Ascending aorta (tissue), 2 donors: Measurements from ENCODE around the gene KIAA0753. TPM values are rescaled to one million over a fixed set of nuclear protein-coding genes. Genes with fewer than 3 reads are reported as not detected.

Experiments used
- DNase-seq, 2 donors: peaks; one replicate each; pipeline ENCODE4 v3.0.0-alpha.2; 2019; ENCODE audit warnings: low spot score in 2 of 2
- H3K27ac ChIP-seq, 2 donors: fragments of 200-600 bp; sonication (generic); one replicate each; pipeline ENCODE4 v1.5.1; 2016 to 2017; ENCODE audit warnings: mild to moderate bottlenecking in 1 of 2
- H3K27me3 ChIP-seq: fragments of 200-600 bp; sonication (generic); one replicate; pipeline ENCODE4 v1.5.1; 2017
- H3K36me3 ChIP-seq, 2 donors: fragments of 200-600 bp; sonication (generic); one replicate each; pipeline ENCODE4 v1.5.1; 2016
- H3K4me1 ChIP-seq, 2 donors: fragments of 200-600 bp; sonication (generic); one replicate each; pipeline ENCODE4 v1.5.1; 2016 to 2017; ENCODE audit warnings: mild to moderate bottlenecking in 1 of 2
- H3K4me3 ChIP-seq, 2 donors: fragments of 200-600 bp; sonication (generic); one replicate each; pipeline ENCODE4 v1.5.1; 2016 to 2017; ENCODE audit warnings: mild to moderate bottlenecking in 1 of 2
- H3K9me3 ChIP-seq, 2 donors: fragments of 200-600 bp; sonication (generic); one replicate each; pipeline ENCODE4 v1.5.1; 2016
- CTCF ChIP-seq, 3 experiments: fragments of 200-600 bp in 2 of 3; fragments of 450-650 bp in 1 of 3; sonication (generic) in 2 of 3; IDR thresholded peaks; one replicate each; pipeline ENCODE4 v1.5.1; 2016 to 2019; ENCODE audit warnings: antibody characterized with exemption in 3 of 3, mild to moderate bottlenecking in 1 of 3, moderate library complexity in 1 of 3
- intact Hi-C: fragments of 100-400 bp; cut with DNase I; formaldehyde crosslinking; loops from one replicate; pipeline ENCODE4 v1.15.1; 2023
- total RNA-seq: library from RNA; depleted of rRNA; stranded (reverse); fragments of >200 nt; gene quantifications from one replicate; pipeline ENCODE4 v1.1.0, GENCODE V29; 2016

KIAA0753 gene
- total RNA-seq, 1 donor from 2014 or later = 2.9 TPM

GRCh38 chr17:6551356-6551755 is 89.2 kb downstream of the KIAA0753 start:
- H3K4me1 ChIP-seq = peaks cover 0 to 13% of the 10 kb centered on the region in 2 donors
- DNase-seq = no peak
- no peak overlapping the region for H3K27ac ChIP-seq
- no peak for TF ChIP-seq CTCF (IDR thresholded peaks at IDR 0.05)
- H3K4me3 ChIP-seq = no peak overlapping the region
- no peaks in the 10 kb centered on the region for H3K27me3 ChIP-seq
- no peaks in the 10 kb centered on the region for H3K9me3 ChIP-seq
- intact Hi-C loops = no loop called here
- H3K36me3 ChIP-seq = no peaks in the 10 kb centered on the region

- H3K36me3 ChIP-seq = no peaks in the 10 kb centered on the region
- H3K9me3 ChIP-seq = no peaks in the 10 kb centered on the region
- H3K27me3 ChIP-seq = no peaks in the 10 kb centered on the region
- no peak for DNase-seq
- no peak overlapping the region for H3K4me3 ChIP-seq
- no peak for TF ChIP-seq CTCF (IDR thresholded peaks at IDR 0.05)
- H3K4me1 ChIP-seq = no peaks in the 10 kb centered on the region
- no peak overlapping the region for H3K27ac ChIP-seq
- intact Hi-C loops = loop anchor here (10.0 kb wide), 1 partner anchor 65 kb away; no protein-coding TSS in a partner anchor
These were observed 91.0 kb downstream of the KIAA0753 start for GRCh38 chr17:6549384-6550036.

GRCh38 chr17:6548578-6549330 is 91.8 kb downstream of the KIAA0753 start:
- H3K27ac ChIP-seq = no peak overlapping the region
- TF ChIP-seq CTCF (IDR thresholded peaks at IDR 0.05) = no peak
- no peaks in the 10 kb centered on the region for H3K27me3 ChIP-seq
- no peak overlapping the region for H3K4me3 ChIP-seq
- DNase-seq = no peak
- no peaks in the 10 kb centered on the region for H3K9me3 ChIP-seq
- no peaks in the 10 kb centered on the region for H3K4me1 ChIP-seq
- no peaks in the 10 kb centered on the region for H3K36me3 ChIP-seq
- intact Hi-C loops = loop anchor here (10.0 kb wide), 1 partner anchor 64 kb away; no protein-coding TSS in a partner anchor

GRCh38 chr17:6548034-6548433 is 92.5 kb downstream of the KIAA0753 start:
- no peak for TF ChIP-seq CTCF (IDR thresholded peaks at IDR 0.05)
- Histone ChIP-seq H3K4me3 (no peak overlapping the region), H3K36me3 (no peaks in the 10 kb centered on the region), H3K4me1 (no peaks in the 10 kb centered on the region), H3K27me3 (no peaks in the 10 kb centered on the region), H3K27ac (no peak overlapping the region), H3K9me3 (no peaks in the 10 kb centered on the region)
- intact Hi-C loops = loop anchor here (10.0 kb wide), 1 partner anchor 63 kb away; no protein-coding TSS in a partner anchor
- no peak for DNase-seq

- Histone ChIP-seq H3K27ac (no peak overlapping the region), H3K27me3 (no peaks in the 10 kb centered on the region), H3K36me3 (no peaks in the 10 kb centered on the region), H3K4me3 (no peak overlapping the region), H3K9me3 (no peaks in the 10 kb centered on the region), H3K4me1 (no peaks in the 10 kb centered on the region)
- no peak for DNase-seq
- TF ChIP-seq CTCF (IDR thresholded peaks at IDR 0.05) = no peak
- intact Hi-C loops = loop anchor here (10.0 kb wide), 1 partner anchor 63 kb away; no protein-coding TSS in a partner anchor
These were observed 93.2 kb downstream of the KIAA0753 start for GRCh38 chr17:6547336-6547735.
